ENCODE measurements around the gene ERICH2.

Gene ERICH2

DNA sequence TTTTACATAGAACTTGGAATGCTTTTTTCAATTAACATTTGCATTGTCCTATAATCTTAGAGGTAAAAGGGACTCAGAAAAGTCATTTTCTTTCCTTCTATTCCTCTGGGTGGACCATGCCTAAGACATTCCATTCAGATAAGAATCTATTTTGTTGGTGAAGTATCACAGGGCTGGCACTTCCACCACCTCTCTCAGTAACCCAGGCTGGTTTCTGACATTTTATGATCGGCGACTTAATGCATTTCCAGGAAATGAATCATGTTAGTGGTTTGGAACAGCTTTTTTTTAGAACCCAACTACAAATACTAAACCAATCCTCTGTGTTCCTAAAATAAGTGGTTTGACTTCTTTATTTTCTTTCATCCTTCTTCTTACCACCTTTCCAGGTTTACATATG, 73.5 kb downstream of the ERICH2 start:
- no peak for DNase-seq

DNA sequence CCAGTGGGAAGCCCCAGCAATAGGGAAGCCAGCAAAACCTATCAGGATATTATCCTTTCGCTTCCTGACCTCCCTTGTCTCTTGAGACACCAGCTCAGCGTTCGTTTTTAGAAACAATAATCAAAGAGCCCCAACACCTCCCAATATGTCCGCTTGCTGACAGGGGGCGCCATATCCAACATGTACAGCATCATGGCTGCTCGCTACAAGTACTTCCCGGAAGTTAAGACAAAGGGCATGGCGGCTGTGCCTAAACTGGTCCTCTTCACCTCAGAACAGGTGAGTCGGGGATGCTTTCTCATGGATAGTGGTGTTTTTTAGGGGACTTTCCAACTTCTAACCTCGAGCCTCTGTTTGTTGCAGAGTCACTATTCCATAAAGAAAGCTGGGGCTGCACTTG, 75.2 kb downstream of the ERICH2 start:
- no peak for DNase-seq

DNA sequence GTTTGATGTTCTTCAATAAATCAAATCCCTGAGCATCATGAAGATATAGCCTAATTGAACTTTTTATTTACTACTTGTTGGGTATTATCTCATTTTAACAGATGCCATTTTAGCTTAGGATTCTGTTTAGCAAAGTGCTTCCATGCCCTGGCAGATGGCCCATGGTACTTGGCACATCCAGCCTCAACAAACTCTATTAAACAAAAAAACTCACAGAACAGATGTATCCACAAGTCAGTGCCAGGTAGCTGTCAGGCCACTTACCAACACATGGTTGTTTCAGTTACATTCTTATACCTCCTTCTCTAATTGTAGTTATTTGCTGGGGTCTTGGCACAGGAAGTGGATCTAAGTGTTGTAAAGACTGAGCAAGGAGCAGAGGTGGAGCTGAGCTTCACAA, 76.1 kb downstream of the ERICH2 start:
- no peak for DNase-seq

DNA sequence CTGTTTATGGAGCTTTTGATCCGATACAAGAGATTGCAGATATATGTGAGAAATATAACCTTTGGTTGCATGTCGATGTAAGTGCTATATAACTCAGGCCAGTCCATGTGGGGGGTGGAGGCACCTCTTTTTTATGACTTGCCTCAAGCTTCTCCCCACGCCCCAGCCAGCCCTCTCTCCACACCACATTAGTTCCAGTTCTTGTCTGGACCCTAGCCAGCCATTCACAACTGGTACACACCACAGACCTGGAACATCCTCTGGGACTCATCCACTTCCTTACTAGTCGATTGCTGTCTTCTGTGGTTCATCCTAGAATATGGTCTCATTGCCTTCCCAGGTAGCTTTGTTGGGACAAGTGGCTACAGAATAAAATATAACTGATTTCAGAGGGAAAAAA, 77.5 kb downstream of the ERICH2 start:
- DNase-seq, result no peak
